GM18867 (cell line): ENCODE measurements around the gene DPYSL4.

Experiments used
- ATAC-seq: cut with Tn5 transposase; IDR thresholded peaks from one replicate; pipeline ENCODE4 v1.9.1; 2021; ENCODE audit warnings: mild to moderate bottlenecking, moderate library complexity; ENCODE audit not compliant: unreplicated experiment

The DPYSL4 gene

DNA sequence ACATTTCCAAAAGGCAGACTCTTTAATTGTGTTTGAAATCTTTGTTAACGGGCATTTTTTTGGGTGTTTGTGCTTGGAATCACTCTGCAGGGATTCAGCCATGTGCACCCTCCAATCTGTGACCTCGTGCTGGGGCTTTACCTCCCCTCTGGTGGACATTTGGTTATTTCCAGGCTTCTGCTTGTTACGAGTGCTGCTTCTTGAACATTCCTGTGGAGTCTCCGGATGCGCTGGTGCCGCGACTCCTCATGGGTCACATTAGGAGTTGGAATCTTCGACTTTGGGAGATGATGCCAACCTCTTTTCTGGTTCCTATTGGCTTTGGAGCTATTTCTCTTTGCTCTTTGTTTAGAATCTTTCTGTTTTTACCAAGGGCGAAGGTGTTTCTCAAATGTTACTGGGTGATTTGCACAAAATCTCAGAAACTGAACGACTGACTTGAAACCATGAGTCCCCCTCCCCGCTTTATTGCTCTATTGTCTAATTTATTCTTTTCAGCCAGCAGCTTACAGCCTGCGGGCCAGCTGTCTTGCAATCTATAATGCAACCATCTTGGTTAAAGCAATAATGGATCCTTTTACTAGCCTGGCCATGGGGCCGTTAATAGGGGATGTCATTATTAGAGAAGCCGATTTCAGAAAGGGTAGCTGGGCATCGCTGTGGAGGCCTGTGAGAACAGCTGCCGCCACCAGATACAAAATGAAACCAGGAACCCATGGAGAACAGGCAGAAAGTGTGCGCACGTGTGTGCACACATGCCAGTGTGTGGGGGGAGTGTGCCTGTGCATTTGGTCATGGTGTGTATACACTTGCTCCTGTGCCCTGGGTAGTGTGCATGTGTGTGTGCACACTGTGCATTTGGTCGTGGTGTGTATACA, 9.9 kb upstream of the DPYSL4 start:
- ATAC-seq: no peak

DNA sequence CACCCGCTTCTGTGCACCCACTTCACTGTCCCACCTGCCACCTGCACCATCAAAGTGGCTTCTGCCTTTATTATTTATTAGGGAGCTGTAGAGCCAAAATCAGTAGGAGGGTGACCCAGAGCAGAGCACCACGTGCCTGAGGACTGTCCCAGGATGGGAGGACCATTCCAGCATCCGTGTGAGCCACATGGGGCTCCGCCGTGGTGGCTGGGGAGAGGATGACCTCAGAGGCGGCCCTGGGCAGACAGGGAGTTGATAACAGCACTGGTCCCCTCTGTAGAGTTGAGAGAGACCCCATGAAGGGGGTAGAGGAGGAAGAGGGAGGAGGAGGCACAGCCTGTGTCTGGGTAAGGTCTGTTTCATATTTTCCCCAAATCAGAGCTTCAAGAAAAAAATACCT, 8.7 kb upstream of the DPYSL4 start:
- no peak for ATAC-seq

DNA sequence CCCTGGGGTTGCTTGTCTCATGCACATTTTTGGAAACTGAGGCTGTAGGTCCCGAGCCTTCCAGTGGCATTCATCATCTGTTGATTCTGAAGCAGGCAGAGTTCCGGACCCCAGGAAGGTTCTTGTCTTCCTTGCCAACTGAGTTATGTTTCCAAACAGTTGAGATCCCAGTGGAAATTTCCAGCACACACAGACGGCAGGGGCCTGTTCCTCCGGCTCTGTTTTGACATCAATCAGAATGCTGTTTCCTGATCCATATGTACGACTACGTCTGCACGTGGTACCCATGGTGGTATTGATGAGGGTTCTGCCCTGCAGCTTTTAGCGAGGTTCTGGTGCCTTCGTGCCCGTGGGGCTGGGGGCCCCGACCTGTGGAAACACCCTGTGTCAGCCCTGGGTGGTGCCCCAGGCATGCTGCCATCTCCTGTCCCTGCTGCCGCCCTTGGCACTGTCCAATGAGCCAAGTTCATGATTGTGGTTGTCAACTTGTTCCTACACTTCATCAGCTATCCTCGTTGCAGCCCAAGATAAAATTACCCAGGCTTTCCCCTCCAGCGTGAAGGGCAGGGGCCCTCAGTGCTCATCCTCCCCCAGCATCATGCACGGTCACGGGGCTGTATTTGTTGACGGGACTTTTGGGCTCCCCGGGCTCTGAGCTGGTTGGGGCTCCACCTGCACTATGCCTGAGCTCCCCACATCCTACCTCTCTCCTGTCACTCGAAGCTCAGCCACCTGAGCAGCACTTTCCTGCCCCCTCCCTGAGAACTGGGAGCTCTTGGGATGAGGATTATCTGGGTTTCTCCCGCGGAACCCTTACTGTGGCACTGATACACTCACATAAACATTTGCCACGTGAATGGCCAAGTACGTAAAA, 7.8 kb upstream of the DPYSL4 start:
- ATAC-seq: no peak

DNA sequence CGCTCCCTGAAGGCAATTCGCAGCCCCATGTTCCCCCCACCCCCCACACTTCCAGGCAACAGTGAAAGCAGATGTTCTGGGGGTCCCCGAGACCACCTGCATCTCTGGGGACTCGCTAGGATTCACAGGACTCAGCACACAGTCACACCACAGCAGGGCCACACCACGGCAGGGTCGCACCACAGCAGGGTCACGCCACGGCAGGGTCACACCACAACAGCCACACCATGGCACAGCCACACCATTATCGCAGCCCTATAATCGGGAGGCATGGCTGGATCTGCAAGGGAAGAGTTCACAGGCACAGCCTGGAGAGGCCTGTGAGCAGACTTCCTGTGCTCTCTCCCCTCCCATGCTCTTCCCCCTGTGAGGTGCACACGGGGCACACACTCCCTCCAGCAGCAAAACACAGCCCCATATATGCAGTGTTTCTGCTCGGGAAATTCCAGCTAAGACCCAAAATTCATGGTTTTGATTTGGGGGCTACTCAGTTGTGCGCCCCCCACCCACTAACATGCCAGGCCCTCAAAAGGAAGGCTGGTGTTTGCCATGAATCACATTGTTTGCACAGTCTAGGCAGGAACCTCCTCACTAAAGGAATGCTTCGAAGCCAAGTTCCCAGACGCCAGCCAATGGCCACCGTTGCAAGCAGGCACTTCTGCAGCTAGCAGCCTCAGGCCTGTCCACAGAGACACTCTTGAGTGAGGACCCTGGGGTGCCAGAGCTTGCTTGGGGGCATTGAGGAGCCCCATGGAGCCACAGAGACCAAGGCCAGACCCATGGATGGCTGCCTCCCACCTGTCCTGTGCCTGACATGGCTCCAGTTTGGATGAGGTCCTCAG, 7.0 kb upstream of the DPYSL4 start:
- no peak for ATAC-seq

DNA sequence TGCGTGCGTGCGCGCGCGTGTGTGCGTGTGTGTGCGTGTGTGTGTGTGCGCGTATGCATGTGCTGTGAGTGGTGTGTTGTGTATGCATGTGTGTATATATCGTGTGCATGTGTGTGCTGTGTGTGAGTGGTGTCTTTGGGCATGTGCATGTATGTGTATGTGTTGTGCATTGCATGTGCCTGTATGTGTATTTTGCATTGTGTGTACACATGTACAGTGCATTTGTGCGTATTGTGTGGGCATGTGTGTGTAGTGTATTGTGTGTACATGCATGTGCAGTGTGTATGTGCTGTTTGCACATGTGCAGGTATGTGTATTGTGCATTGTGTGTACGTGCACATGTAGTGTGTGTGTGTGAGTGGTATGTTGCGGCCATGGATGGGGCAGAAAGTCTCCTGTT, 6.0 kb upstream of the DPYSL4 start:
- no peak for ATAC-seq

DNA sequence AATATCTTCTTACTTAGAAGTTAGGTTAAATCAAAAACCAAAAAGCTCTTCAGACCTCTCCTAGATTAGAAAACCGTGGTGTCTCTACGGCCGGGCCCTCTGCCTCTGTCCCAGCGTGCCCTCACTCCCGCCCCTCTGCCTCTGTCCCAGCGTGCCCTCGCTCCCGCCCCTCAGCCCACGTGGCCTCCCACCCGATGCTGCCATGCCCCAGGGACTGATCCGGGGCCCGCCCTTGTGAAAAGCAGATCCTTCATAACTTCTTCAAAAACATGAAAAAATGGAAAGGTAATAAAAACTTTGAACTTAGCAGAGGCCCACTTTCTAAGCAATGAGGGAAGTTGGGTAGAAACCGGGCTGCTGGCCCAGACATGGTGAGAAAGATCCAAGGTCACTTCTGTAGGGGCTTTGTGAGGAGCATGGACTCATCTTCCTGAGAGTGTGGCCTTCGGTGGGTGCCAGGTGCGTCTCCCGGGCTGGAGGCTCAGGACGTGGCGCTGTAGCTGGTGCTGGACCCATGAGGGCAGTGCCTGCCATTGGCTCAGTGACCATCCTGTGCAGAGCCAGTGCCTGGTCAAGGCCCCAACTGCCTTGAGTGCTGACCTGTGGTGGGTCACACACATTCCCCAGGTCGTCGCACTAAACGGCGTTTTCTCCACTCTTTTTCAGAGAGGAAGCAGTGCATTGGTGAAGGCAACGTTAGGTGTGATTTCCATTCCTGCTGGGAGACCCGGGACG, 4.9 kb upstream of the DPYSL4 start:
- ATAC-seq: no peak

DNA sequence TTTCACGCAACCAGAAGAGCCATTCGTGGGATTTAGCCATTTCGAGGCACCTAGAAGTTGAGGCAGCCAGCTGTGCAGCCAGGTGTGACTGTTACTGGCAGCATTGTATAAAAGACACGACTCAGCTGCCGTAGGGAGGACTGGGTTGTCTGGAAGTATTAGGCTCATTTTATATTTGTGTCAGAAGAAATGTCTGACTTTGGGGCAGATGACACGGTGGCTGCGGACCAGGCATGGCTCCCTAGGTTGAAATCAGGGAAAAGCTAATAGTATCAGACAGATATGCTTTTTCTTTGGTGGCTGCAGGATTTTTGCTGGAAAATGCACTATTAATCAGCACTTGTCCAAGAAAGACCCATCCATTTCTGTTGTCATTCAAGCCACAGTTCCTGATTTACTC, 4.2 kb upstream of the DPYSL4 start:
- ATAC-seq: no peak

DNA sequence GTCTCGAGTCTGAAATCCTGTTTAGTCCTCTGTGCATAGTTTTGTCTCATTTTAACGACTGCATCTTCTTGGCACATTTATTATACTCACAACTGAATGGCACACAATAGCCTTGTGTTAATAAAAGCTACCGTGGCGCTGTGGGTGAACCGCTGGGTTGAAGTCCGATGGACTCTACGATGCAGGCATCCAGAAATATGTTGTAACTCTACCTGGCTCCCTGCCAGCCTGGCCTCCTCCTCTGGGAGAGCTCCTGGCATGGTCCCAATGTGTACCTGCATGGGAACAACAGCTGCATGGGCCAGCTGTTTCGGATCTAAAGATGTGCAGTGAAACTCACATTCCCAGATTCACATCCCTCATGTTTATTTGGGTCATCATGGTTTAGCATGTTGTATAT, 3.7 kb upstream of the DPYSL4 start:
- no peak for ATAC-seq

DNA sequence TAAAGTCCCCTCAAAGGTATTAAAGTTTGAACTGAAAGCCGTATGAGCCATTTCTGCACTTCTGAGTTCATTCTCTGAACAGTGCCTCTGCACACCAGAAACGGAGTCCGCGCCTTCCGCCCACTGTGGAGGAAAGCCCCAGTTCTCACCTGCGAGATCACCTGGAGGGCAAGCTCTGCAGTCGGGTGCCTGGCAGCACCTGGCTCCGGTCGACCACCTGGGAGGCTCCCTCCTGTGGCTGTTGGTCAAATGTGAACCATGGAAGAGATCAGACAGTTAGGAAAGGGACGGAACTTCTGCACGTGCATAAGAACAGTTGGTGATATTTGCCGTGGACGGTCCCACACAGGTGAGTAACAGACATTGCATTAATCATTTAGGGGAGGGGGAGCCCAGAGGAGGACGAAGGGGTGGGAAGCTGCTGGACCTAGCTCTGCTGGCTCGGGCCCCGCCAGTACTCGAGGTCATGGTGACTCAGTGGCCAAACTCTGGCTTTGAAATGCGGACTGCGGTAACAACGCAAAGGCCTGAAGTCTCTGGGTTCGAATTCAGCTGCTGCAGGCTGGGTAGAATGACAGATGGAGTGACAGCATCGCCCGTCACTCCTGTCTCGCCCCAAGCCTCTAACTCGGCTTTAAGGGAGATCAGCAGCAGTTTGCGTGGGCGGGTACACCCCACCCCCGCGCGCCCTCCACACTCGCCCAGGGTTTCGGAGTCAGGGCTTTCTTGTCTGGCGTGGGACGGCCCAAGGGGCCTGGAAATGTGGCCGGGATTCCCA, 1.7 kb upstream of the DPYSL4 start:
- no peak for ATAC-seq

DNA sequence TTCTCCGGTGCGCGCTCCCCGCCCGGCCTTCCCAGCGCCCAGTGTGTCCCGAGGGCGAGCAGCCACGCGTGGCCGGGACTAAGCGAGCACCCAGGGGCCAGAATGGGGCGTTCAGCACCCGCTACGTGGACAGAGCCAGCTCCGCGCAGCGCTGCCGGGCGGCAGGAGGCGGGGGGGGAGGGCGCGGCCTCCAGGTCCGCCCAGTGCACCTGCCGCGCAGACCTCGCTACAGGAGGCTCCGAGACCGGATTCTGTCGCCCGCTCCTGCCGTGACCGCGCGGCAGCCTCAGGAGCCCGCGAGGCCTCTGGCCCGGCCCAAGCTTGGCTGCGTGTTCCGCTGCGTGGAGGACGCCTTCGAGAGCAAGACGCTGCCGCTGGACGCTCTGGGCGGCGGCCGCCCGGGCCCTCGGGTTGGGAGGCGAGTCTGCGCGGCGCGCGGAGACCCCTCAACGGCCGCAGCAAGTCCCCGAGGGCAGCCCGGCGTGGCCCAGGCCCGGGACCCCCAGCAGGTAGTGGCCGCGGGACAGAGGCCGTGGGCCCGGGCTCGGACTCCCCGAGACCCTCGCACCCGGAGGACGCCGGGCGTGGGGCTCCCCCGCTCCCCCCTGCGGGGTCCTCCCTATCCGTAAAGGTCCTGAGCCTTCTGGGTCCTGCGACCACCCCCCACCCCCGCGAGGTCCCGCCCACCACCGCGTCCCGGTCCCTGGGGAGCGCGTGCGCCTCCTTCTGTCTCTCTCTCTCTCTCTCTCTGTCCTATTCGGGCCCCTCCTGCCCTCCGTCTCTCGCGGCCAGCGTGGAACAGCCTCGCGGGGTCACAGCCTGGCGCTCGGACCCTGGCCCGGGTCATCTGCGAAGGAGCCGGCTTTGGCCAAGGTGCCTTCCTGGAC, 904 bp upstream of the DPYSL4 start:
- ATAC-seq: no peak

DNA sequence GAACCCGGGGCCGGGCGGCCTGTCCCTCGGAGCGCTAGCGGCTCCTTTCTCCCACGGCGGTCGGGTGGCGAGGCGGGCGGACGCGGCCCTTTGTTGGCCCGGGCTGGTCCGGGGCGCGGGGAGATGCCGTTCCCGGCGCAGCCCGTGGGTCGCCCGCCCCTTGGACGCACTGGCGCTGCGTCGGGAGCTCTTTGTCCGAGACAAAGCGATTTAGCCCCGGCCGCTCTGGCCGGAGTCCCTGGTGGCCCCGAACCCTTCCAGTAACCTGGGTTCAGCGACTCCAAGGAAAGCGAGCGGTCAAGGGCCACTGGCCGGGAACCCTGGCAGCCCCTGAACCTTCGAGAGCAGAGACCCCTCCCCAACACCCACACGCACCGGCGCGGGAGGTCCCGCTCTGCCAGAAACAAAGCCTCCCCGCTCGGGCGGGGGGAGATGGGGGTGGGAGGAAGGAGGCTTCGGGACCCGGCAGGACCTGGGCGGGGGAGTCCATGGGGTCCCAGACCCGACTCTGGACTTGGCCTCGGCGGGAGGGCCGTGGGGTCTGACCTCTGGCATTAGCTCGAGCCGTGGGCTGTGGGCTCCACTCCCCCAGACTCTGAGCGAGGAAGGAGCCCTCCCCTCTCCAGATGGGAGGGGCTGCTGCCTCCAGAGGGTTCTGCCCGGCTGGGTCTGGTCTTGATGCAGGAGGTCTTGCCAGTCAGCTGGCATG, 836 bp downstream of the DPYSL4 start:
- ATAC-seq: no peak

DNA sequence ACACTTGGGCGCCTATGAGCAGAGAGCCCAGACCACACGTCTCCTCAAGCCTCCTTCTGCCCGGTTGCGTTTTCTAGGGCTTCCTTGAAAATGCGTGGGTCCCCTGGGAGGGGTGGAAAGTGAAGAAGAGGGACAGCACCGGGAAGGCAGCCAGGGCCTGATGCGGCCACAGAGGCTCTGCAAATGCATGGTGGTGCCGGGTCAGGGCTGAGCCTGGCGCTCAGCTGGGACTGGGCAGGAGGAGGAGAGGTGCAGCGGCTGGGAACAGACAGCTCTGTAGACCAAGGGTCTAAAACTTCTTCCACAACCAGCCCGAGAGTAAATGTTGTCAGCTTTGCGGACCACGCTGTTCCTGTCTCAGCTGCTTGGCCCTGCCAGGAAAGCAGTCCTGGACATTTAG, 1.6 kb downstream of the DPYSL4 start:
- no peak for ATAC-seq

DNA sequence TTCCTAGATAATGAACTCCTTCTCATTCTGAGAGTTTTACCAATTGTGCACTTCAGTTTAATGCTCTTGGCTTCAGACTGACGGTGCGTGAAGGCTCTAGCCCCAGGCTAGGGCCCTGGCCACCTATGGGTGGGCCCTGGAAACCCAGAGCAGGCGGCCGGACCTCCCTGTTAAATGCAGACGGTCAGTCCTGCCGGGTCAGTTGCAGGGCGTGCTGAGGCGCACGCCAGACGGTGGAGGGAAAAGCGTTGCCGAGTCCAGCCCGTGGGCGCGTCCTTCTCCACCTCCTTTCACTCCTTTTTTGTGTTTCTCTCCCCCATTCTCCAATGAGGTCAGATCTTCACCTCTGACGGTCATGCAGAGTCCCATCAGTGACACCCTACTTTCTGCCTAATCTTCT, 2.3 kb downstream of the DPYSL4 start:
- no peak for ATAC-seq

DNA sequence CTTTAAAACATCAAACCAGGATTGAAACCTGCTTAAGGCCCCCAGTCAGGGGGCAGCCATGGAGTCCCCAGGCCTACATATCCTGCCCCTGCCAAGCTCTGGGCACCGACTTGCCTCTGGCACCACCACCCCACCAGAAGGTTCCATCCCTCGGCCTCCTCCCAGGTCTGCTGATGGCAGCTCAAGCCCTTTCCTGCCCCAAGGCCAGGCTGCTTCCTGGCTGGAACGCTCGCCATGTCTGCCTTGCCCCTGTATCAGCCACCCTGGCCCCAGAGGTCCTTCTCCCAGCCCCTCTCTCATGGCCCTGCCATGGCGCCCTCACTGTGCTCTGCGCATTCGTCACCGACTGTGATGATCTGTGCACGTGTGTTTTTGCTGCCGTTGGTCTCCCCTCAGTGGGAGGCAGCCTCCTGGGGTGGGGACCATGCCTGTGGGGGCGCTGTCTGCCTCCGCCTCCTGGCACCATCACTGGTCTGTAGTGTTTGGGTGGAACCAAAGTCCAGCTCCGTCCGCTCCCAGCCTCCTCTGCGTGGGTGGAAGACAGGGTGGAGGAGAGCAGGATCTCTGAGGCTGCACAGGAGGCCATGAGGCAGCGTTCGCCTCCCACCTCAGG, 3.2 kb downstream of the DPYSL4 start:
- no peak for ATAC-seq

DNA sequence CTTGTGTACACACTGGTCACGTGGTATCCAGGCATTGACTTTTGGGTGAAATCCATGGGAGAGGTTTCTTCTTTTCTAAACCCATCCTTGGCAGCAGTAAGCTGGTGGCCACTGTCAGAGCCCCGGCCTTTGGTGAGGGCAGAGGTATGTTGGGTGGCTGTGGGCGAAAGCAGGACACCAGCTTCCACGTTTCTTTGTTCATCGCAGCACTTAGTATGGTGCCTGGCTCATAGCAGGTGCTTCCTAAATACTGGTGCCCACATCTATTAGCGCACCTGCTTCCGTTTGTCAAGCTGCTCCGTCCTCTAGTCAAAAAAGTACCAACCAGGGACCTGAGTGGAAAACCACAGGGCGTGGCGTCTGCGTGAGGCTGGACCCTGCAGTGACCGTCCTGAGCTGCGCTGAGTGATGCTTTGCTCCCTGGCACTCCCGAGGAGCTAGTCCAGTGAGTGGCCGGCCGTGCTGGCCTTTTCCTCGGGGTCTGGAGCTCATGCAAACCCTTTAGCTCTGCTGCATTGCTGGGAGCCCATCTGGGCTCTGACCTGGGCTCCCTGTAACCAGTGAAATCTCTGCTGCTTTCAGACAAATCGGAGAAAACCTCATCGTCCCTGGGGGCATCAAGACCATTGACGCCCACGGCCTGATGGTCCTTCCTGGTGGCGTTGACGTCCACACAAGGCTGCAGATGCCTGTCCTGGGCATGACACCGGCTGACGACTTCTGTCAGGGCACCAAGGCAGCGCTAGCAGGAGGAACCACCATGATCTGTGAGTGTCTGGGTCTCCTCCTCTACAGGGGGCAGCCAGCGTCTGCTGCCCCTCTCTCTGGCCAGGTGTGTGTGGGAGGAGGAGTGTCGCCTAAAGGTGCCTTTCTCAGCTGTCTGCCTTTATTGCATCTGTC, 5.6 kb downstream of the DPYSL4 start:
- no peak for ATAC-seq

DNA sequence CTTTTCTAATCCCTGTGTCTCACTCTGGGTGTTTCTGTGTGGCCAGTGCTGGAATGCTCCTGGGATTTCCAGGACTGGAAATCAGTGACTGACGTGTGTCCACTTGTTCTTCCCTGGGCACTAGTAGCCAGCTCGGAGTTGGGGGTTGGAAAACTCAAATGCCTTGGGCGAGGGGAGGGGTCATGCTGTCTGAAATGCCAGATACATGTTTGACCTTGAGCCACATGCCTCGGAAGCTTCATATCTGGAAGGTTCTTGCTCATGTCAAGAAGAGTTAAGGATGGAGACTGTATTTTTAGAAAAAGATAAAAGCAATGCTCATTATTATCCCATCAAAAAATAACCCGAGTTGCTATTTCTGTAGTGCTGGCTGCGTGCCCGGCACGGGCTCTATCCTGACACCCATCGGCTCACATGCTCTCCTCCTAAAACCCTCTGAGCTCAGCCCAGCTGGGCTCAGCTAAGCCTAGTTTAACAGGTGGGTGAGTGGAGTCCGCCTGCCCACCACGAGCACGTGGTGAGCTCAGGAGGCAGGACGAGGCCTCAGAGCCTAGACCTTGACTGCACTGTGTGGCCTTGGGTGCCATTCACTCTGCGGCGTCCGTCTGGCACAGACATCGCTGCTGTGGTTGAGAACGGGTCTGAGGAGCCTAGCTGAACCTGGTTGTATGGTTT, 6.4 kb downstream of the DPYSL4 start:
- no peak for ATAC-seq
